Activated B cell treated with CpG ODN at 0.5 μM for 24 hours (primary cell): ENCODE results near the gene CSTF3. TPM values are rescaled to one million over a fixed set of nuclear protein-coding genes. Genes with fewer than 3 reads are reported as not detected.

Experiments used
- ATAC-seq: fragments of 200-7000 bp; cut with Tn5 transposase; one replicate; pipeline ENCODE4 v1.10.0; 2021; ENCODE audit warnings: low read depth, mild to moderate bottlenecking, moderate library complexity
- CTCF ChIA-PET: fragments of 350-600 bp; sonication (Branson Sonifier 250); formaldehyde crosslinking; loops from one replicate; lab custom pipeline; 2021; ENCODE audit warnings: antibody characterized with exemption; lab: Charles Lee
- POLR2A ChIA-PET: fragments of 350-600 bp; sonication (Branson Sonifier 250); formaldehyde crosslinking; loops from one replicate; lab custom pipeline; 2021; ENCODE audit warnings: antibody characterized with exemption; lab: Charles Lee
- DNase-seq: peaks from one replicate; pipeline ENCODE4 v3.0.0; 2022
- H3K27ac Mint-ChIP-seq: one replicate; pipeline ENCODE4 v1.8.0; 2020; ENCODE audit warnings: mixed read lengths
- H3K27me3 Mint-ChIP-seq: one replicate; pipeline ENCODE4 v1.8.0; 2021; ENCODE audit warnings: mixed read lengths
- H3K36me3 Mint-ChIP-seq: one replicate; pipeline ENCODE4 v1.8.0; 2021; ENCODE audit warnings: low read depth, mixed read lengths
- H3K4me1 Mint-ChIP-seq: one replicate; pipeline ENCODE4 v1.8.0; 2021; ENCODE audit warnings: mixed read lengths
- H3K4me3 Mint-ChIP-seq: one replicate; pipeline ENCODE4 v1.8.0; 2020; ENCODE audit warnings: mild to moderate bottlenecking, mixed read lengths
- H3K9me3 Mint-ChIP-seq: one replicate; pipeline ENCODE4 v1.8.0; 2020; ENCODE audit warnings: mixed read lengths
- CTCF ChIP-seq: fragments of 200-600 bp; IDR thresholded peaks from one replicate; pipeline ENCODE4 v1.8.0; 2022; ENCODE audit warnings: antibody characterized with exemption, mild to moderate bottlenecking
- intact Hi-C: fragments of 100-400 bp; cut with micrococcal nuclease; formaldehyde crosslinking; loops from one replicate; pipeline ENCODE4 v1.15.1; 2024
- total RNA-seq: library from RNA; stranded (reverse); gene quantifications from 2 replicates; pipeline ENCODE4 v1.2.3, GENCODE V29; 2022

The CSTF3 gene
- total RNA-seq, 1 donor from 2014 or later, result 33.5 TPM

GRCh38 chr11:33067294-33067693 lies 94.0 kb downstream of the CSTF3 start:
- H3K27ac Mint-ChIP-seq, result no peak overlapping the region
- POLR2A ChIA-PET, result no interaction called here
- no peak for ATAC-seq
- peaks cover 65% of the 10 kb centered on the region for H3K36me3 Mint-ChIP-seq
- no peak overlapping the region for H3K4me3 Mint-ChIP-seq
- DNase-seq, result no peak
- intact Hi-C loops, result loop anchor here (5.0 kb wide), 1 partner anchor 745 kb away; no protein-coding TSS in a partner anchor
- H3K9me3 Mint-ChIP-seq, result no peaks in the 10 kb centered on the region
- TF ChIP-seq CTCF, result no peak
- peaks cover 27% of the 10 kb centered on the region for H3K4me1 Mint-ChIP-seq
- H3K27me3 Mint-ChIP-seq, result no peaks in the 10 kb centered on the region
- CTCF ChIA-PET, result interaction anchor here (4.9 kb wide), 1 partner anchor 104 kb away, joined by 37 read pairs; no protein-coding TSS in a partner anchor

GRCh38 chr11:33065445-33066178 lies 95.7 kb downstream of the CSTF3 start:
- no peak overlapping the region for H3K27ac Mint-ChIP-seq
- ChIA-PET CTCF (interaction anchor here (0.7 to 4.9 kb wide), 19 partner anchors 12 to 315 kb away, joined by 3 to 40 read pairs (median 5); partner anchors contain the start of genes DEPDC7 and TCP11L1), POLR2A (interaction anchor here (0.5 to 1.1 kb wide), 4 partner anchors 11 to 261 kb away, joined by 3 to 7 read pairs (median 4); partner anchors contain the start of gene TCP11L1)
- H3K4me3 Mint-ChIP-seq, result no peak overlapping the region
- intact Hi-C loops, result loop anchor here (1.0 to 5.0 kb wide), 5 partner anchors 105 to 743 kb away; no protein-coding TSS in a partner anchor
- TF ChIP-seq CTCF, result peak; percentile 30
- peaks cover 27% of the 10 kb centered on the region for H3K4me1 Mint-ChIP-seq
- peaks cover 59% of the 10 kb centered on the region for H3K36me3 Mint-ChIP-seq
- peak; percentile 52 for DNase-seq
- H3K27me3 Mint-ChIP-seq, result no peaks in the 10 kb centered on the region
- no peaks in the 10 kb centered on the region for H3K9me3 Mint-ChIP-seq
- ATAC-seq, result peak; percentile 92

- peaks cover 58% of the 10 kb centered on the region for H3K36me3 Mint-ChIP-seq
- no peak overlapping the region for H3K27ac Mint-ChIP-seq
- H3K27me3 Mint-ChIP-seq, result no peaks in the 10 kb centered on the region
- ATAC-seq, result no peak
- no peaks in the 10 kb centered on the region for H3K9me3 Mint-ChIP-seq
- intact Hi-C loops, result loop anchor here (1.0 to 5.0 kb wide), 5 partner anchors 105 to 743 kb away; no protein-coding TSS in a partner anchor
- POLR2A ChIA-PET, result interaction anchor here (0.8 to 1.1 kb wide), 2 partner anchors 25 kb away, joined by 3 to 7 read pairs; partner anchors contain the start of gene TCP11L1
- no peak for TF ChIP-seq CTCF
- no peak for DNase-seq
- peaks cover 27% of the 10 kb centered on the region for H3K4me1 Mint-ChIP-seq
- H3K4me3 Mint-ChIP-seq, result no peak overlapping the region
- CTCF ChIA-PET, result interaction anchor here (0.8 to 4.9 kb wide), 15 partner anchors 11 to 314 kb away, joined by 3 to 40 read pairs (median 6); partner anchors contain the start of gene TCP11L1
These were observed 96.4 kb downstream of the CSTF3 start for GRCh38 chr11:33064866-33065265.

GRCh38 chr11:33064033-33064825 lies 97.1 kb downstream of the CSTF3 start:
- intact Hi-C loops, result no loop called here
- POLR2A ChIA-PET, result interaction anchor here (0.8 kb wide), 1 partner anchor 24 kb away, joined by 3 read pairs; no protein-coding TSS in a partner anchor
- Mint-ChIP-seq H3K27me3 (no peaks in the 10 kb centered on the region), H3K9me3 (no peaks in the 10 kb centered on the region), H3K27ac (peak overlapping the region; percentile 65), H3K4me1 (peaks cover 27% of the 10 kb centered on the region), H3K4me3 (peak overlapping the region; percentile 11), H3K36me3 (peaks cover 65% of the 10 kb centered on the region)
- DNase-seq (no peak), ATAC-seq (peak; percentile 32)
- CTCF ChIA-PET, result interaction anchor here (0.9 to 4.9 kb wide), 11 partner anchors 14 to 284 kb away, joined by 3 to 40 read pairs (median 5); partner anchors contain the start of gene TCP11L1
- TF ChIP-seq CTCF, result no peak
